Esophagus (tissue), 2 donors: ENCODE results near the gene TMEM135. TPM values are rescaled to one million over a fixed set of nuclear protein-coding genes. Genes with fewer than 3 reads are reported as not detected.

Source experiments
- H3K27ac ChIP-seq, 2 donors: one replicate each; pipeline ENCODE4 v1.5.1; 2013; ENCODE audit warnings: low read depth in 2 of 2, mild to moderate bottlenecking in 2 of 2, inconsistent platforms in 1 of 2, low read length in 1 of 2, moderate library complexity in 1 of 2
- H3K27me3 ChIP-seq, 2 donors: one replicate each; pipeline ENCODE4 v1.6.1; 2013; ENCODE audit warnings: low read length in 2 of 2, control low read depth in 1 of 2, mild to moderate bottlenecking in 1 of 2; ENCODE audit not compliant: insufficient read depth in 2 of 2, control insufficient read depth in 1 of 2
- H3K36me3 ChIP-seq, 2 donors: one replicate each; pipeline ENCODE4 v1.6.1; 2013; ENCODE audit warnings: low read length in 1 of 2; ENCODE audit not compliant: control insufficient read depth in 2 of 2, insufficient read depth in 2 of 2
- H3K4me1 ChIP-seq, 2 donors: one replicate each; pipeline ENCODE4 v1.6.1; 2013; ENCODE audit warnings: low read length in 1 of 2; ENCODE audit not compliant: control insufficient read depth in 2 of 2, insufficient read depth in 2 of 2
- H3K4me3 ChIP-seq, 2 donors: one replicate each; pipeline ENCODE4 v1.5.1; 2013; ENCODE audit warnings: low read length in 2 of 2, mild to moderate bottlenecking in 2 of 2, low read depth in 1 of 2, moderate library complexity in 1 of 2
- H3K9me3 ChIP-seq, 2 donors: one replicate each; pipeline ENCODE4 v1.6.1; 2013; ENCODE audit warnings: mild to moderate bottlenecking in 2 of 2, low read depth in 1 of 2, low read length in 1 of 2, moderate library complexity in 1 of 2; ENCODE audit not compliant: control insufficient read depth in 2 of 2, insufficient read depth in 1 of 2
- WGBS, 2 donors: extraction: QIAGEN DNeasy Blood & Tissue Kit; methylation state at CpG; one replicate each; pipeline ENCODE4 v1.1.7; 2013; 5-methylcytosine and 5-hydroxymethylcytosine counted together
- polyA plus RNA-seq, 2 donors: library from polyadenylated mRNA; stranded (reverse); fragments of 200-250 nt; gene quantifications; one replicate each; pipeline ENCODE4 v1.2.3, GENCODE V29; 2013
- donor health status: healthy with polysubstance abuse.
- donor health status: Bipolar disorder and iron deficiency.

Gene TMEM135
- polyA plus RNA-seq, 2 donors, result 2.2 to 2.6 TPM

- no peak overlapping the region for H3K4me3 ChIP-seq
- 79 to 82% methylated on average over 2 of the region's 2 CpGs for WGBS, 2 donors
- no peaks in the 10 kb centered on the region for H3K9me3 ChIP-seq
- H3K27ac ChIP-seq, result no peak overlapping the region
- H3K4me1 ChIP-seq, result no peaks in the 10 kb centered on the region
- no peaks in the 10 kb centered on the region for H3K36me3 ChIP-seq
- no peaks in the 10 kb centered on the region for H3K27me3 ChIP-seq
Observed at GRCh38 chr11:87353771-87354345, 316.1 kb downstream of the TMEM135 start.

GRCh38 chr11:87355596-87355995 is 317.9 kb downstream of the TMEM135 start:
- H3K36me3 ChIP-seq, result no peaks in the 10 kb centered on the region
- no peak overlapping the region for H3K27ac ChIP-seq
- H3K9me3 ChIP-seq, result no peaks in the 10 kb centered on the region
- H3K4me1 ChIP-seq, result no peaks in the 10 kb centered on the region
- H3K4me3 ChIP-seq, result no peak overlapping the region
- no peaks in the 10 kb centered on the region for H3K27me3 ChIP-seq
- 39 to 52% methylated on average over 1 of the region's 1 CpG for WGBS, 2 donors

DNA sequence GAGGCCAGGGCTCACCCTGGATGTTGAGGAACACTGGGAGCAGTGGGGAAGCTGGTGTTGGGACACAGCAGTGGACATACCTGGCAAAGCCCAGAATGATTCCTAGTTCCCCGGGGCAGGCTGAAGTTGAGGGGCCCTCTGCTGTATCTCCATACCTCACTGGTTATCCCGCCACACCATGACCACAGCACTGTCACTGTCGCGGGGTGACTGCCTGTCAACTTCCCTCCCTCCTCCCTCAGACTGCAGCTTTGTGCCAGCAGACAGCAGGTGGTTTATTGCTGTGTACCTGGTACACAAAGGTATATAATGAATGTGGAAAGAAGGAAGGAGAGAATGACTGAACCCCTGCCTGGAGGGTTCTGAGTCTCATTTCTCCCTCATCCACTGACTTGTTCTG is 318.7 kb downstream of the TMEM135 start:
- Histone ChIP-seq H3K27ac (no peak overlapping the region), H3K4me3 (no peak overlapping the region), H3K36me3 (no peaks in the 10 kb centered on the region), H3K27me3 (no peaks in the 10 kb centered on the region), H3K4me1 (no peaks in the 10 kb centered on the region), H3K9me3 (no peaks in the 10 kb centered on the region)
- WGBS, 2 donors, result 91 to 93% methylated on average over 4 of the region's 4 CpGs

- Histone ChIP-seq H3K4me1 (no peaks in the 10 kb centered on the region), H3K9me3 (no peaks in the 10 kb centered on the region), H3K4me3 (no peak overlapping the region), H3K27ac (no peak overlapping the region), H3K27me3 (no peaks in the 10 kb centered on the region), H3K36me3 (no peaks in the 10 kb centered on the region)
- 87 to 91% methylated on average over 5 of the region's 5 CpGs for WGBS, 2 donors
Observed at GRCh38 chr11:87358461-87358860, 320.7 kb downstream of the TMEM135 start.

DNA sequence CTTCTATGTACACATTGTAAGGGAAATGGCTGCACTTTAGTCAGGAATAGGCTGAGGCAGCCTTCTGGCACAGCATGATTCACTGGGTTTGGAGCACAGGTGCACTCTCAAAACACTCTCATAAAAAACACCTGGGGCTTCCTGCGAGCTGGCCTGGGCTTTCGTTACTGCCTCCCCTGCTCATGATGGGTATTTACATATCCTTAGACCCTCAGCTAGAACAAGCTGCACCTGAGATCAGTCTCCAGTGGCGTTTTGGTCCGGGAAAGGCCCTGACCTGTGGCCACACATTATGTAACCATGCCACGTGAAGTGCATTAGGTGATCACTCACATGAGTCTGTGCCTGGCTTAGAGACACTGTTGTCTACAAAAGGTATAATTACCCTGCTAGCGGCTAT is 321.7 kb downstream of the TMEM135 start:
- Histone ChIP-seq H3K27me3 (no peaks in the 10 kb centered on the region), H3K4me3 (no peak overlapping the region), H3K27ac (no peak overlapping the region), H3K36me3 (no peaks in the 10 kb centered on the region), H3K4me1 (no peaks in the 10 kb centered on the region), H3K9me3 (no peaks in the 10 kb centered on the region)
- WGBS, 2 donors, result 76% methylated on average over 6 of the region's 6 CpGs

- H3K4me3 ChIP-seq, result no peak overlapping the region
- H3K27me3 ChIP-seq, result no peaks in the 10 kb centered on the region
- 94% methylated on average over 5 of the region's 5 CpGs for WGBS, 2 donors
- H3K36me3 ChIP-seq, result no peaks in the 10 kb centered on the region
- H3K9me3 ChIP-seq, result no peaks in the 10 kb centered on the region
- H3K27ac ChIP-seq, result no peak overlapping the region
- H3K4me1 ChIP-seq, result no peaks in the 10 kb centered on the region
Observed at GRCh38 chr11:87361891-87362290, 324.2 kb downstream of the TMEM135 start.

DNA sequence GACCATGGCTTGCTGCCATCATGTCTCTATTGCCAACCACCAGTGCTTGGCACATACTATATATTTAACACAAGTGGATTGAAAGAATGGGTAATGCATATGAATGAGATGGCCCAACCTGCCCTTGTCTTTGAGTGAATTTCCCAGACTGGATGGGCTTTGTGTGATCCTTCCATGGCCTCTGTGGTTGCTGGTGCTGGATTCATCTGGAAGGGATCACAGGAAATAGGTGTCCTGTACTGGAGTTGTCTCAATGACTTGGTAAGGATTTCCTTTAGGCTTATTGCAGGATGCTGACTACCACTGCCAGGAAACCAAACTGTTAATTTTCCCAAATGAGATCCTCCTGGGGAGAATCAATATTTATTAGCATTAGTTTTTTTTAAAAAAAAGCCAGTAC is 328.6 kb downstream of the TMEM135 start:
- Histone ChIP-seq H3K4me1 (no peaks in the 10 kb centered on the region), H3K27ac (no peak overlapping the region), H3K9me3 (no peaks in the 10 kb centered on the region), H3K27me3 (no peaks in the 10 kb centered on the region), H3K4me3 (no peak overlapping the region), H3K36me3 (no peaks in the 10 kb centered on the region)

DNA sequence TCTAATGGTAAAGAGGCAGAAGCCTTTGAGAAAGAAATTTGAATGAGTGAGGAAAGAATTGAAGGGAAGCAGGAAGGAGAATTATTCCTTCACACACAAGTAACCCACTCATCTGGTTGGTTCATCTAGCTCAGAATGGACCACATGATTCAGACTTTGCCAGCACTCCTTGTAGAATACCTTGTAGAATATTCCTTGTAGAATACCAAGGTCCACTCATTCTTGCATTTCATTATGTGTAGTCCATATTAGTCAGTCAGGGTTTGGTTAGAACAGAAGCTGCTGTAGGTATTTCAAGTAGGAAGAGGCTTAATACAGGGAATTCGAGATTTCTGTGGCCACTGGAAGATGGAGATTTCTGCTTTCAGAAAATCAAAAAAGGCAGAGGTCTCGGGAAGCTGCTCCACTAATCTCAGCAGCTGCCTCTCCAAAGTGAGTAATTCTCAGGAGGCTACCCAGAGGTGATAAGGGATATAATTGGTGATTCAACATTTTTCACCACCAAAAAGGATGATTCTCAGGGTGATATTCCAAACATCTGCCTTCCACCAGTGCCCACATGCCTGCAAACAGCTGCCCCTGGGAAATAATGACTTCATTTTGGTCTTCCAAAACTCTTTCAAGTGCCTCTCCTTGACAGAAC is 329.1 kb downstream of the TMEM135 start:
- Histone ChIP-seq H3K36me3 (no peaks in the 10 kb centered on the region), H3K27me3 (no peaks in the 10 kb centered on the region), H3K4me3 (no peak overlapping the region), H3K9me3 (no peaks in the 10 kb centered on the region), H3K27ac (no peak overlapping the region), H3K4me1 (no peaks in the 10 kb centered on the region)
- WGBS, 2 donors, result 70 to 71% methylated on average over 2 of the region's 2 CpGs

DNA sequence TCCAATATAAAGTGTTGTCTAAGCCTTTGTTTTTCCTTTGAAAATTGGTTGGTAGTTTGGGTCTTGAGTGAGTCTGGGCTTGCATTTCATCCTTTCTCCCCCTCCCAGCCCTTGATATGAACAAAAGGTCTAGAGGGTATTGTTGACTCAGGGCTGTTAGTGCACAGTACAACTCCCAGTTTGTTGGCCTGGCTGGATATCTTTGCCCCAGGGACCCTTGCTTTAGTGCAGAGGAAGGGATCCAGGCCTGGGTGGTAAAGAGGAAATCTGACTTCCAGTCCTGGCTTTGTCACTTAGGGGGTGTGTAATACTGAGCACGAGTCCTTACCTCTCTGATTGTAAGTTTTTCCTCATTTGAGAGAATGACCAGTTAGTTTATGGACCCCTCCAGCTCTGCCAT is 330.4 kb downstream of the TMEM135 start:
- H3K27me3 ChIP-seq, result no peaks in the 10 kb centered on the region

GRCh38 chr11:87368858-87369480 is 331.2 kb downstream of the TMEM135 start:
- 50 to 55% methylated on average over 5 of the region's 5 CpGs for WGBS, 2 donors
- H3K36me3 ChIP-seq, result no peaks in the 10 kb centered on the region
- no peak overlapping the region for H3K27ac ChIP-seq
- no peak overlapping the region for H3K4me3 ChIP-seq
- H3K9me3 ChIP-seq, result no peaks in the 10 kb centered on the region
- no peaks in the 10 kb centered on the region for H3K4me1 ChIP-seq
- H3K27me3 ChIP-seq, result no peaks in the 10 kb centered on the region

More for the DNA sequence above, 330.4 kb downstream of the TMEM135 start:
- Histone ChIP-seq H3K36me3 (no peaks in the 10 kb centered on the region), H3K9me3 (no peaks in the 10 kb centered on the region), H3K27ac (no peak overlapping the region), H3K4me3 (no peak overlapping the region), H3K4me1 (no peaks in the 10 kb centered on the region)
- WGBS, 2 donors, result 47 to 56% methylated on average over 1 of the region's 1 CpG
